Duodenal mucosa (tissue), 2 donors: ENCODE data around the gene TTF2.
A peak's percentile ranks its signal among the peaks of the same experiment; 100 is the strongest.
"Not testable (repeated sequence)": the region's sequence is repeated elsewhere in the genome, so short reads cannot be mapped to it uniquely, and the experiment has no call there.

Experiments used
- H3K27ac ChIP-seq: one replicate; pipeline ENCODE4 v1.7.0; 2013; ENCODE audit warnings: low read depth, low read length
- H3K27me3 ChIP-seq, 2 donors: one replicate each; pipeline ENCODE4 v1.7.0; 2013; ENCODE audit warnings: low read length in 2 of 2, control low read depth in 1 of 2; ENCODE audit not compliant: insufficient read depth in 2 of 2, control insufficient read depth in 1 of 2
- H3K36me3 ChIP-seq, 2 donors: one replicate each; pipeline ENCODE4 v1.7.0; 2013; ENCODE audit warnings: low read length in 2 of 2, control low read depth in 1 of 2; ENCODE audit not compliant: insufficient read depth in 2 of 2, control insufficient read depth in 1 of 2
- H3K4me1 ChIP-seq, 2 donors: one replicate each; pipeline ENCODE4 v1.7.0; 2013; ENCODE audit warnings: low read length in 2 of 2, control low read depth in 1 of 2; ENCODE audit not compliant: insufficient read depth in 2 of 2, control insufficient read depth in 1 of 2
- H3K4me3 ChIP-seq, 2 donors: one replicate each; pipeline ENCODE4 v1.7.0; 2013; ENCODE audit warnings: low read length in 2 of 2, low read depth in 1 of 2
- H3K9ac ChIP-seq, 2 donors: one replicate each; pipeline ENCODE4 v1.7.0; 2013; ENCODE audit warnings: low read length in 2 of 2, low read depth in 1 of 2
- H3K9me3 ChIP-seq, 2 donors: one replicate each; pipeline ENCODE4 v1.7.0; 2013; ENCODE audit warnings: low read length in 2 of 2, control low read depth in 1 of 2; ENCODE audit not compliant: control insufficient read depth in 1 of 2

Gene TTF2

DNA sequence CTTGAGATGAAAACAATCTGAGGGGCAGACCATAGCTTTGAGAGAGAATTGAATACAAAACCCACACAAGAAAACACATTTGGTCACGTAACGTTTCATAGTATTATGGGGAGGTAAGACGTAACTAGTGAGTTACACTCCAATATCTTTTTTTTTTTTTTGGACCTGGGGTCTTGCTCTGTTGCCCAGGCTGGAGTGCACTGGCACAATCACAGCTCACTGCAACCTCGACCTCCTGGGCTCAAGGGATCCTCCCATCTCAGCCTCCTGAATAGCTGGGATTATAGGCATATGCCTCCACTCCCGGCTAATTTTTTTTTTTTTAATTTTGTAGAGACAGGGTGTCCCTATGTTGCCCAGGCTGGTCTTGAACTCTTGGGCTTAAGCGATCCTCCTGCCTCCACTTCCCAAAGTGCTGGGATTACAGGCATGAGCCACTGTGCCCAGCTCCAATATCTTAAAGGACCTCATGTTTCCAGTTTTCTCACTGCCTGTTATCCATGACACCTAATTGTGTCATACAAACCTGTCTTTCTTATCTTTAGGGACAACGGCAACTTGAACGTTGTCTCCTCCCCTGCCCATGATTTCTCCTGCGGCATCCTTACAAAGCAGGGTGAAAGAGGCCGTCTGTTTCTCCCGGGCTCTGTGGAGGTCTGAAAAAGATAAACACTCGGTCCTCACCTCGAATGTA is 56.1 kb downstream of the TTF2 start:
- Histone ChIP-seq H3K4me1 (peaks cover 27 to 32% of the 10 kb centered on the region in 2 donors), H3K36me3 (peaks cover 0 to 12% of the 10 kb centered on the region in 2 donors), H3K27ac (no peak overlapping the region), H3K27me3 (no peaks in the 10 kb centered on the region), H3K4me3 (no peak overlapping the region), H3K9ac (no peak overlapping the region), H3K9me3 (no peaks in the 10 kb centered on the region)

- no peak overlapping the region for H3K9ac ChIP-seq
- H3K4me1 ChIP-seq, result peaks cover 27 to 32% of the 10 kb centered on the region in 2 donors
- no peaks in the 10 kb centered on the region for H3K27me3 ChIP-seq
- H3K4me3 ChIP-seq, result no peak overlapping the region
- peaks cover 0 to 11% of the 10 kb centered on the region in 2 donors for H3K36me3 ChIP-seq
- no peaks in the 10 kb centered on the region for H3K9me3 ChIP-seq
- no peak overlapping the region for H3K27ac ChIP-seq
These were observed 56.6 kb downstream of the TTF2 start for GRCh38 chr1:117116784-117117130.

GRCh38 chr1:117117697-117118096 is 57.6 kb downstream of the TTF2 start:
- H3K27ac ChIP-seq, result no peak overlapping the region
- no peaks in the 10 kb centered on the region for H3K9me3 ChIP-seq
- peaks cover 0 to 9% of the 10 kb centered on the region in 2 donors for H3K36me3 ChIP-seq
- H3K4me3 ChIP-seq, result peak overlapping the region in 1 of 2 donors; percentile 14
- H3K9ac ChIP-seq, result no peak overlapping the region
- H3K27me3 ChIP-seq, result no peaks in the 10 kb centered on the region
- peaks cover 33 to 37% of the 10 kb centered on the region in 2 donors for H3K4me1 ChIP-seq

DNA sequence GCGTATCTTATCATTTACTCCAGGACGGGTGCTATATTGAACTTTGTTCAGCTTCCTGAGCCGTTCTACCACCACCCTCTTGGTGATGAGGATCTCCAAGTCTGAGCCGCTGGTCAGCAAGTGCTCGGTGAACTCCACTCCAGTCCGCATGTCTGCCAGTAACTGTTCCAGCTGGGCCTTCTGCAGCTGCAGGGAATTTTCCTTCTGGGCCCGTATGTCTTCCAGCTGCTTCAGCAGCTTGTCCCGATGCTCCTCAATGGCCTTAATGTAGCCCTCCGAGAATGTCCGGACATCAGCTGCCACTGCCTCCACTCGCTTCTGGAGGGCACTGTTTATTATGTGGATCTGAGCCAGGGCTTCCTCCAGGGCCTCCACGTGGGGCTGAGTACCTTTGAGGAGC is 58.0 kb downstream of the TTF2 start:
- Histone ChIP-seq H3K36me3 (peaks cover 0 to 7% of the 10 kb centered on the region in 2 donors), H3K4me3 (no peak overlapping the region), H3K9me3 (no peaks in the 10 kb centered on the region), H3K4me1 (peaks cover 33 to 37% of the 10 kb centered on the region in 2 donors), H3K9ac (no peak overlapping the region), H3K27me3 (no peaks in the 10 kb centered on the region), H3K27ac (no peak overlapping the region)

DNA sequence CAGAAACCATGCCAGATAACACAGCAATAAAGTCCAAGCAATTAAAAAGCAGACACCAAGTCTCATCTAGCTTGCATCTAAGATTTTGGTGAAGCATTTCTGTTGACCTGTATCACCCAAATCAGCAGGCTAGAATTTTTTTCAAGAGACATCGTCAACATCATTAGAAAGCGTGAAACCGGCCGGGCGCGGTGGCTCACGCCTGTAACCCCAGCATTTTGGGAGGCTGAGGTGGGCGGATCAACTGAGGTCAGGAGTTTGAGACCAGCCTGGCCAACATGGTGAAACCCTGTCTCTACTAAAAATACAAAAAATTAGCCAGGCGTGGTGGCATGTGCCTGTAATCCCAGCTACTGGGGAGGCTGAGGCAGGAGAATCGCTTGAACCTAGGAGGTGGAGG is 59.0 kb downstream of the TTF2 start:
- H3K27ac ChIP-seq, H3K9ac ChIP-seq, H3K4me3 ChIP-seq, H3K36me3 ChIP-seq, H3K9me3 ChIP-seq, H3K27me3 ChIP-seq: not testable (repeated sequence)
- H3K4me1 ChIP-seq, result peaks cover 33 to 37% of the 10 kb centered on the region in 2 donors

DNA sequence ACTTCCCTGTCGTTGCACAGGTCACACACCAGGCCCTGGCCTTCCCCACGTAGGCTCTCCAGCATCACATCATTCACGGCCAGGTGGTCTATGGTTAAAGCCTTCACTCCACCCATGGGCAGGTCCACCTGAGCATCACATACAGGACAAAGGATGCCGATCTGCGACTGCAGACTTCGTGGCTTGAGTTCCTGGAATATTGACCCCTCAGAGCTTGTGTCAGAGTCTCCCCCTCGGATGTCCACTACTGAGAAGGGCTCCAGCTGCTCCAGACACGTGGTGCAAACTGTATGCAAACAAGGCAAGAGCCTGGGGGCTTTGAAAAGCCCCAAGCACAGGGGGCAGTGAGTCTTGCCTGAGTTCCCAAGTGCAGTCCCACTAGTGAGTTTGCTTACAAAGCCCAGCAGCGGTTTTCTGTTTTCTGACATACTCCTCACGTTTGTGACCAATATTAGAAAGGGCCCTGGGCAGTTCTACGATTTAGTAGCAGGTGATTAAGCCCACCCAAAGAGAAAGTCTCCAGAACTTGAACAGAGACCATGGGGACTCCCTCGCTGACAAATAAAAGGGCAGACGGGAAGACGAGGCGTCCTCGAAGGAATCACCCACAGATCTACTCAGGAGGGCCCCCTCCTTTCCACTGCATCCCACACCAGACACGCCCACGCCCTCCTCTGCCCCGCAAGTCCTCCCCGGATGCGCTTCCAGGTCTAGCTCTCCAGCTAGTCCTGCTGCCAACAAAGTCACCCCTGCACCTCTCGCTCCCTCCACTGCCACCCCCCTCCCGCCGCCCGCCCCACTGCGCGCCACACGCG is 60.9 kb downstream of the TTF2 start:
- H3K4me1 ChIP-seq, result peaks cover 33 to 37% of the 10 kb centered on the region in 2 donors
- no peaks in the 10 kb centered on the region for H3K9me3 ChIP-seq
- H3K9ac ChIP-seq, result peak overlapping the region; percentile 74 to 79
- H3K4me3 ChIP-seq, result peak overlapping the region; percentile 87 to 92
- no peak overlapping the region for H3K27ac ChIP-seq
- H3K36me3 ChIP-seq, result no peaks in the 10 kb centered on the region
- H3K27me3 ChIP-seq, result no peaks in the 10 kb centered on the region

- Histone ChIP-seq H3K36me3 (no peaks in the 10 kb centered on the region), H3K9me3 (no peaks in the 10 kb centered on the region), H3K9ac (peak within 1 kb of the TSS; percentile 79 to 92), H3K4me3 (peak within 1 kb of the TSS; percentile 87 to 92), H3K27me3 (no peaks in the 10 kb centered on the region), H3K27ac (peak within 1 kb of the TSS; percentile 86), H3K4me1 (peaks cover 33 to 37% of the 10 kb centered on the region in 2 donors)
These were observed 61.6 kb downstream of the TTF2 start, which contains the start of gene TRIM45 for GRCh38 chr1:117121589-117122329. Gene TRIM45 (minus strand): TSS chr1:117121749. CDS start chr1:117121201, 548 bp downstream.

- Histone ChIP-seq H3K27me3 (no peaks in the 10 kb centered on the region), H3K4me1 (peaks cover 27 to 30% of the 10 kb centered on the region in 2 donors), H3K36me3 (no peaks in the 10 kb centered on the region), H3K4me3 (peak overlapping the region; percentile 87 to 92), H3K27ac (peak overlapping the region; percentile 86), H3K9ac (peak overlapping the region; percentile 79 to 92), H3K9me3 (no peaks in the 10 kb centered on the region)
These were observed 62.4 kb downstream of the TTF2 start for GRCh38 chr1:117122330-117123025.

DNA sequence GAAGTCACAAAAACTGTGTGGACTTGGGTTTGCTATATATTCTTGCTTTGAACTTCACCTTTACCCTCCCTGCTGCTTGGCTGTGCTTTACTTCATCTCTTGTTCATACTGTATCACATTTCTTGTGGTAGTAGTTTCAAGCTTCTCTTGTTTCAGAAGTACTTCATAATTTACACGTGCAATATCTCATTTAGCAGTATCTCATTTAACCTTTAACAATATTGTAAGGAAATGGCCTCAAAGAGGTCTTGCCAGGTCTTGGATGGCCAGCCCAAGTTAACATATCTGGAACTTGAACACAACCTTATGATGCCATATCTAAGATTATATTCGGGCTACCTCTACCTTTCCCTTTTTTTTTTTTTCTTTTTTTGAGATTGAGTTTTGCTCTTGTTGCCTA is 63.1 kb downstream of the TTF2 start:
- H3K9ac ChIP-seq, result no peak overlapping the region
- H3K4me1 ChIP-seq, result peaks cover 19 to 22% of the 10 kb centered on the region in 2 donors
- no peak overlapping the region for H3K4me3 ChIP-seq
- H3K27me3 ChIP-seq, result no peaks in the 10 kb centered on the region
- H3K36me3 ChIP-seq, result no peaks in the 10 kb centered on the region
- H3K9me3 ChIP-seq, result no peaks in the 10 kb centered on the region
- H3K27ac ChIP-seq, result no peak overlapping the region
